SK-N-SH (cell line): ENCODE data around the gene GALNS. TPM values are rescaled to one million over a fixed set of nuclear protein-coding genes. Genes with fewer than 3 reads are reported as not detected.
"Not testable (repeated sequence)": the region's sequence is repeated elsewhere in the genome, so short reads cannot be mapped to it uniquely, and the experiment has no call there.

Experiments
- CTCF ChIA-PET: fragments of 300-600, 350-600 bp; formaldehyde crosslinking; extraction: SDS; loops from one replicate; lab custom pipeline; 2021; lab: Yijun Ruan, JAX
- POLR2A ChIA-PET: fragments of 350-600 bp; sonication (Branson Sonifier 250); formaldehyde crosslinking; extraction: SDS; loops from one replicate; lab custom pipeline; 2020; ENCODE audit warnings: antibody characterized with exemption, inconsistent platforms; lab: Yijun Ruan, JAX
- DNase-seq: peaks from one replicate; pipeline ENCODE4 v3.0.0; 2012
- H2AFZ ChIP-seq: fragments of 200-600 bp; sonication (generic); 2 replicates; pipeline ENCODE4 v1.8.1; 2016; ENCODE audit warnings: antibody characterized with exemption, mild to moderate bottlenecking, low read depth
- H3F3A ChIP-seq: fragments of 200-600 bp; sonication (generic); replicated peaks from 2 replicates; pipeline ENCODE3; 2016; ENCODE audit warnings: antibody characterized with exemption, mild to moderate bottlenecking; ENCODE audit not compliant: insufficient read depth
- H3K27ac ChIP-seq, 2 experiments: fragments of 200-500 bp in 1 of 2; fragments of 200-600 bp in 1 of 2; sonication (Bioruptor generic) in 1 of 2; sonication (generic), shearing (Covaris generic) in 1 of 2; 2 replicates each; pipeline versions ENCODE4 v1.5.1 to v1.6.1; 2014 to 2016; ENCODE audit warnings: low read depth in 2 of 2, inconsistent platforms in 1 of 2, low read length in 1 of 2, mild to moderate bottlenecking in 1 of 2, mixed read lengths in 1 of 2
- H3K27me3 ChIP-seq: fragments of 200-600 bp; sonication (generic), shearing (Covaris generic); 2 replicates; pipeline ENCODE4 v1.6.1; 2016; ENCODE audit warnings: mixed run types; ENCODE audit not compliant: insufficient read depth
- H3K36me3 ChIP-seq, 2 experiments: fragments of 200-500 bp in 1 of 2; fragments of 200-600 bp in 1 of 2; sonication (Bioruptor generic) in 1 of 2; sonication (generic) in 1 of 2; replicated peaks in 1 of 2; 2 replicates each; pipeline versions ENCODE3 to v1.5.1; 2014 to 2016; ENCODE audit warnings: low read length in 1 of 2, mild to moderate bottlenecking in 1 of 2; ENCODE audit not compliant: insufficient read depth in 2 of 2, control insufficient read depth in 1 of 2
- H3K4me1 ChIP-seq, 2 experiments: fragments of 200-500 bp in 1 of 2; fragments of 200-600 bp in 1 of 2; sonication (Bioruptor generic) in 1 of 2; sonication (generic), shearing (Covaris generic) in 1 of 2; 2 replicates each; pipeline versions ENCODE4 v1.5.1 to v1.6.1; 2014 to 2016; ENCODE audit warnings: low read depth in 1 of 2, low read length in 1 of 2, mixed run types in 1 of 2; ENCODE audit not compliant: insufficient read depth in 2 of 2, control insufficient read depth in 1 of 2
- H3K4me2 ChIP-seq: fragments of 200-600 bp; sonication (generic), shearing (Covaris generic); 2 replicates; pipeline ENCODE4 v1.6.1; 2017; ENCODE audit warnings: mixed run types
- H3K4me3 ChIP-seq, 2 experiments: fragments of 200-500 bp in 1 of 2; fragments of 200-600 bp in 1 of 2; sonication (Bioruptor generic) in 1 of 2; sonication (generic), shearing (Covaris generic) in 1 of 2; 2 replicates each; pipeline versions ENCODE4 v1.5.1 to v1.8.1; 2014 to 2016; ENCODE audit warnings: low read depth in 2 of 2, inconsistent platforms in 1 of 2, low read length in 1 of 2, mild to moderate bottlenecking in 1 of 2, mixed read lengths in 1 of 2, moderate library complexity in 1 of 2
- H3K79me2 ChIP-seq: fragments of 200-600 bp; sonication (generic); 2 replicates; pipeline ENCODE4 v1.8.1; 2017; ENCODE audit warnings: mild to moderate bottlenecking; ENCODE audit not compliant: insufficient read depth
- H3K9ac ChIP-seq: fragments of 200-600 bp; sonication (generic); 2 replicates; pipeline ENCODE4 v1.6.1; 2017; ENCODE audit warnings: mixed run types
- H3K9me2 ChIP-seq: fragments of 200-600 bp; sonication (generic); 2 replicates; pipeline ENCODE4 v1.6.1; 2017; ENCODE audit warnings: mixed run types
- H3K9me3 ChIP-seq: fragments of 200-600 bp; sonication (generic); 2 replicates; pipeline ENCODE4 v1.6.1; 2017; ENCODE audit warnings: mixed run types, mild to moderate bottlenecking, moderate library complexity
- H4K20me1 ChIP-seq: fragments of 200-600 bp; sonication (generic); 2 replicates; pipeline ENCODE4 v1.6.1; 2017; ENCODE audit warnings: mild to moderate bottlenecking, mixed run types; ENCODE audit not compliant: insufficient read depth
- CHD2 ChIP-seq: fragments of 150-350 bp; IDR thresholded peaks from 2 replicates; pipeline ENCODE4 v1.6.1; 2018; ENCODE audit warnings: low read length; ENCODE audit not compliant: partially characterized antibody
- EP300 ChIP-seq, 2 experiments: IDR thresholded peaks; 2 replicates each; pipeline versions ENCODE4 v1.4.0 to v1.6.1; 2012; ENCODE audit warnings: borderline replicate concordance in 1 of 2, low read depth in 1 of 2, low read length in 1 of 2
- JUND ChIP-seq: IDR thresholded peaks from 2 replicates; pipeline ENCODE4 v1.4.0; 2012
- NFIC ChIP-seq: IDR thresholded peaks from 2 replicates; pipeline ENCODE4 v1.4.0; 2012; ENCODE audit warnings: borderline replicate concordance
- POLR2AphosphoS5 ChIP-seq: IDR thresholded peaks from 2 replicates; pipeline ENCODE4 v1.6.1; 2012; ENCODE audit warnings: low read depth, low read length
- RFX5 ChIP-seq: IDR thresholded peaks from 2 replicates; pipeline ENCODE4 v1.6.1; 2012; ENCODE audit warnings: mild to moderate bottlenecking, improper control_type of control experiment, low read length
- SIN3A ChIP-seq: IDR thresholded peaks from 2 replicates; pipeline ENCODE4 v1.6.1; 2012; ENCODE audit warnings: low read depth, mild to moderate bottlenecking, low read length, moderate library complexity, borderline replicate concordance
- TCF12 ChIP-seq: IDR thresholded peaks from 2 replicates; pipeline ENCODE4 v1.4.0; 2012
- TEAD4 ChIP-seq: IDR thresholded peaks from 2 replicates; pipeline ENCODE4 v1.4.0; 2012; ENCODE audit warnings: mild to moderate bottlenecking, borderline replicate concordance; ENCODE audit not compliant: insufficient read depth
- YY1 ChIP-seq: IDR thresholded peaks from 2 replicates; pipeline ENCODE4 v1.4.0; 2012; ENCODE audit warnings: low read depth, mild to moderate bottlenecking
- WGBS: methylation state at CpG from one replicate; pipeline ENCODE4 v1.1.6; 2017; ENCODE audit warnings: low lambda C conversion rate; 5-methylcytosine and 5-hydroxymethylcytosine counted together
- polyA plus RNA-seq, 3 experiments: library from polyadenylated mRNA; depleted of rRNA; stranded (reverse); fragments of >200 nt; gene quantifications; 2 replicates each; pipeline ENCODE4 v1.2.3, GENCODE V29; 2012
- TF ChIP-seq, protein P1 (sequence below): fragments of 200-600 bp; sonication (generic); IDR thresholded peaks from 2 replicates; pipeline ENCODE4 v1.6.1; 2017; ENCODE audit warnings: antibody characterized with exemption, mild to moderate bottlenecking, moderate library complexity
- TF ChIP-seq, protein P2 (sequence below): IDR thresholded peaks from 2 replicates; pipeline ENCODE4; 2012

The GALNS gene
- polyA plus RNA-seq, 1 of the 3 experiments (the other 2 are of a cell fraction) = 16.5 TPM

DNA sequence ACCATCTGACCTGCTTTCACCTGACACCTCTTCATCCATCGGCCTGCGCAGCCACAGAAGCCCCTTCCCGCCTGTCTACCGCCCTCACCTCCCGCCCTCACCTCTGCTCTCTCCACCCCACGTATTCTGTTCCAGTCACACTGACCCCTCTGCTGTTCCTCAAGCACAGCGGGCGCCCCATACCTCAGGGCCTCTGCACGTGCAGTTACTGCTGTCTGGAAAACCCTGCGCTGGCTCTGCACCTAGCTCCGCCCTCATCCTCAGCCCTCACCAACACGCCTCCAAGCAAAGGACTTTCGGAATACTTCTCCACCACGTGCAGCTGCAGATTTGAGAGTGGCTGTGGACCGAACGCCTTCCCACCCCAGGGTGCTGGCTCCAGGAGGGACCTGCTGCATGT lies 34.3 kb upstream of the GALNS start:
- H3K27me3 ChIP-seq = peaks cover 32% of the 10 kb centered on the region
- TF ChIP-seq TCF12 (no peak), YY1 (no peak), NFIC (no peak), RFX5 (no peak), TEAD4 (no peak), EP300 (IDR thresholded peaks at IDR 0.05; ENCODE audit: borderline replicate concordance in 1 of 2, low read depth in 1 of 2, low read length in 1 of 2) (no peak), POLR2AphosphoS5 (no peak), CHD2 (no peak), JUND (no peak), SIN3A (no peak)
- TF ChIP-seq, protein P1, sequence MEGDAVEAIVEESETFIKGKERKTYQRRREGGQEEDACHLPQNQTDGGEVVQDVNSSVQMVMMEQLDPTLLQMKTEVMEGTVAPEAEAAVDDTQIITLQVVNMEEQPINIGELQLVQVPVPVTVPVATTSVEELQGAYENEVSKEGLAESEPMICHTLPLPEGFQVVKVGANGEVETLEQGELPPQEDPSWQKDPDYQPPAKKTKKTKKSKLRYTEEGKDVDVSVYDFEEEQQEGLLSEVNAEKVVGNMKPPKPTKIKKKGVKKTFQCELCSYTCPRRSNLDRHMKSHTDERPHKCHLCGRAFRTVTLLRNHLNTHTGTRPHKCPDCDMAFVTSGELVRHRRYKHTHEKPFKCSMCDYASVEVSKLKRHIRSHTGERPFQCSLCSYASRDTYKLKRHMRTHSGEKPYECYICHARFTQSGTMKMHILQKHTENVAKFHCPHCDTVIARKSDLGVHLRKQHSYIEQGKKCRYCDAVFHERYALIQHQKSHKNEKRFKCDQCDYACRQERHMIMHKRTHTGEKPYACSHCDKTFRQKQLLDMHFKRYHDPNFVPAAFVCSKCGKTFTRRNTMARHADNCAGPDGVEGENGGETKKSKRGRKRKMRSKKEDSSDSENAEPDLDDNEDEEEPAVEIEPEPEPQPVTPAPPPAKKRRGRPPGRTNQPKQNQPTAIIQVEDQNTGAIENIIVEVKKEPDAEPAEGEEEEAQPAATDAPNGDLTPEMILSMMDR = no peak
- TF ChIP-seq, protein P2, sequence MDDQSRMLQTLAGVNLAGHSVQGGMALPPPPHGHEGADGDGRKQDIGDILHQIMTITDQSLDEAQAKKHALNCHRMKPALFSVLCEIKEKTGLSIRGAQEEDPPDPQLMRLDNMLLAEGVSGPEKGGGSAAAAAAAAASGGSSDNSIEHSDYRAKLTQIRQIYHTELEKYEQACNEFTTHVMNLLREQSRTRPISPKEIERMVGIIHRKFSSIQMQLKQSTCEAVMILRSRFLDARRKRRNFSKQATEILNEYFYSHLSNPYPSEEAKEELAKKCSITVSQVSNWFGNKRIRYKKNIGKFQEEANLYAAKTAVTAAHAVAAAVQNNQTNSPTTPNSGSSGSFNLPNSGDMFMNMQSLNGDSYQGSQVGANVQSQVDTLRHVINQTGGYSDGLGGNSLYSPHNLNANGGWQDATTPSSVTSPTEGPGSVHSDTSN = no peak
- TF ChIP-seq, all 33 proteins: peak for 0
- no peaks in the 10 kb centered on the region for H3K36me3 ChIP-seq
- DNase-seq = no peak
- H3K9me3 ChIP-seq = no peaks in the 10 kb centered on the region
- no peak overlapping the region for H2AFZ ChIP-seq
- no peaks in the 10 kb centered on the region for H3F3A ChIP-seq
- H3K4me1 ChIP-seq = no peaks in the 10 kb centered on the region; a peak in 1 of 4 replicates
- ChIA-PET POLR2A (no interaction called here), CTCF (interaction anchor here (1.0 to 1.4 kb wide), 2 partner anchors 33 to 276 kb away, joined by 3 to 4 read pairs; no protein-coding TSS in a partner anchor)
- H3K9me2 ChIP-seq = no peaks in the 10 kb centered on the region
- H3K4me2 ChIP-seq = no peak overlapping the region
- H3K27ac ChIP-seq = no peak overlapping the region
- no peak overlapping the region for H3K9ac ChIP-seq
- no peak overlapping the region for H3K4me3 ChIP-seq
- H4K20me1 ChIP-seq = no peaks in the 10 kb centered on the region
- no peaks in the 10 kb centered on the region for H3K79me2 ChIP-seq
- WGBS = 70% methylated on average over 16 of the region's 16 CpGs

DNA sequence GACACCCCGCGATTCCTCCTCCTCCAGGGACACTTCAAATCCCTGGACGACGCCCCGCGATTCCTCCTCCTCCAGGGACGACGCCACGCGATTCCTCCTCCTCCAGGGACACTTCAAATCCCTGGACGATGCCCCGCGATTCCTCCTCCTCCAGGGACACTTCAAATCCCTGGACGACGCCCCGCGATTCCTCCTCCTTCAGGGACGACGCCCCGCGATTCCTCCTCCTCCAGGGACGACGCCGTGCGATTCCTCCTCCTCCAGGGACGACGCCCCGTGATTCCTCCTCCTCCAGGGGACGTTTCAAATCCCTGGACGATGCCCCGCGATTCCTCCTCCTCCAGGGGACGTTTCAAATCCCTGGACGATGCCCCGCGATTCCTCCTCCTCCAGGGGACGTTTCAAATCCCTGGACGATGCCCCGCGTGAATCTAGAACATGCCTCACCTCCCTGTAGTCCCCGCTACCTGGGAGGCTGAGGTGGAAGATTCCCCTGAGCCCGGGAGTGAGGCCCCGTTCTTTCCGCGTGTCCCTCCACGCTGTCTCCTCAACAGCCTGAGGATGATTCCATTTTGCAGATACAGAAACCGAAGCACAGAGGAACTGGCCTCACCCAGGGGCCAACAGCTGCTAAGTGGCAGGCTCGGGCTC lies 33.1 kb upstream of the GALNS start:
- peaks cover 30% of the 10 kb centered on the region for H3K27me3 ChIP-seq
- H3K79me2 ChIP-seq, POLR2A ChIA-PET, H3K4me1 ChIP-seq, H3K9me3 ChIP-seq, H3K4me3 ChIP-seq, H2AFZ ChIP-seq, H3K27ac ChIP-seq, H3K9me2 ChIP-seq, DNase-seq, H3F3A ChIP-seq, H3K4me2 ChIP-seq, H3K9ac ChIP-seq, H4K20me1 ChIP-seq, H3K36me3 ChIP-seq: not testable (repeated sequence)
- WGBS = 67% methylated on average over 47 of the region's 48 CpGs
- CTCF ChIA-PET = interaction anchor here (1.4 kb wide), 1 partner anchor 278 kb away, joined by 4 read pairs; no protein-coding TSS in a partner anchor
